GM21723 (cell line): ENCODE results near the gene CAMKK2.
"Not testable (repeated sequence)": the region's sequence is repeated elsewhere in the genome, so short reads cannot be mapped to it uniquely, and the experiment has no call there.

Experiments used
- ATAC-seq: cut with Tn5 transposase; IDR thresholded peaks from one replicate; pipeline ENCODE4 v1.9.1; 2021; ENCODE audit warnings: mild to moderate bottlenecking, moderate library complexity; ENCODE audit not compliant: unreplicated experiment

CAMKK2 gene

DNA sequence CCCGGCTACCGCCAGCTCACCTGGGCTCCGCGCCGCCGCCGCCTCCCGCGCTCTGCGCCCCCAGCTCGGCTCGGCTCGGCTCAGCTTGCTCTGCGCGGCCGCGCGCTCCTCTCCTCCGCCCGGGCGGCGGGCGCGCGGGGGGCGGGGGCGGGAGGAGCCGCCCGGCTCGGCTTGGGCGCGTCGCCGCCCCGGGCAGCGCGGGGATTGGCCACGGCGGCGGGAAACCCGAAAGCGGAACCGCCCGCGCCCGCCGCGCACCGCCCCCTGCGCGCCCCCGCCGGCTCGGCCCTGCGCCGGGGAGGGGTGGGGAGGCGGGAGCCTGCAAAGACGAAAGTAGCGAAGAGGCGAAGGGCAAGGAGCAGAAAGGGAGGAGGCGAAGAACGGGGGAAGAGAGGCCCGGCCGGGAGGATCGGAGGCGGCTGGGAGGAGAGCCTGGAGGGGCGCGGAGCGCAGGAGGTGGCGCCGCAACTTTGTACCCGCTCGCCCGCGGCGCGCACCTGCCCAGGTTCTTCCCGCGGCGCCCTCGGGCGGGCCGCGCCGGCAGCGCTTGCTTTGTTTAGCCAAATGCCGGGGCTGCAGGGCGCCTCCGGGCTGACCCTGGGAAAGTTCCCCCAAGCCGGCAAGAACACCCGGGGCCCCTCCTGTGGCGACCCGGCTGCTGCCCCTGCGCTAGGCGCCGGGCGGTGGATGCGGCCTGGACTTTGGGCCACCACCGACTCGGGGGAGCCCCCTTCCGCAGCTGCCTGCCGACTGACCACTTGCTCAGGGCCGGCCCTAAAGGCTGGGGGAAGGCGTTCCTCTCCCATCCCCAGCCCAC is at the start of gene CAMKK2:
Gene CAMKK2 (minus strand): TSS at position 92 of the 817 bp plus-strand sequence. CDS start 22,183 bp downstream, outside the sequence.
- peak; percentile 60 for ATAC-seq

DNA sequence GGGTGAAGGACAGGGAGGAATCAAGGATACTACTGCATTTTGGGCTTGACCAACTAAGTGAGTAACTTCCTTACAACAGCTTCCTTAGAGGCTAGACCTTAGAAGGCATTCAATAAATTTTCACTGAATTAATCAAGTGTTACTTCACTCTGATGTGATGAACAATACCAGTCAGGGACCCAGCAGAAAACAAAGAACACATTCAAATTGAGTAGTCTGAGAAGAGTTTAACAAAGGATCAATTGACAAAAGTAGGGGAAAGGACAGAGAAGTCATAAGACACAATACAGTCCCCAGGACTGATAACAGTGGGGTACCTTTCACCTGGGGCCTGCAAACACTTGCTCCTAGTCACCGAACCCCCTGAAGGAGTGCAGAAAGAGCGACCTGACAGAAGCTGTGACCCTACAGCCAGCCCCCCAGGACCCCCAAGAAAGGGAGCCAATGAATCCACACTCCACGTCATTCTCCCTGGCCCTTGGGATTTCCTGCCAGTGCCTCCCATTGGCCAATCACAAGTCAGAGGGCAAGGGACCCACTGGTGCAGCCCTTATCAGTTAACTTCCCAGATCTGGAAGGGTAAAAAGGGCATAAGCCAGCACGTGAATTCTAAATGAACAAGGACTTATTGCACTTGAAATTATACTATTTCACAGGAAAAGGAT is 48.8 kb upstream of the CAMKK2 start:
- no peak for ATAC-seq

DNA sequence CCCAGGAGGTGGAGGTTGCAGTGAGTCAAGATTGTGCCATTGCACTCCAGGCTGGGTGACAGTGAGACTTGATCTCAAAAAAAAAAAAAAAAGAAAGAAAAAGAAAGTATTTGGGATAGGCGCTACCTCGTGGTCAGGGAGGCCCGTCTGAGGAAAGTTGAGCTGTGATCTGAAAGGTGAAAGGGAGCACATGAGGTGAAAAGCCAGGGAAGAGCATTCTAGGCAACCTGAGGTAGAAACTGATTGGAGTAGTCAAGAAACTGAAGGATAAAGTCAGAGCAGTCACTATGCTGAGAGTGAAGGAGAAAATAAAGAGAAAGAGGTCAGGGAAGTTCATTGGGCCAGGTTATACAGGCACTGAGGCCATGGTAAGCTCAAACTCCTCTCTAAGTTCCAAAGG is 48.0 kb upstream of the CAMKK2 start:
- no peak for ATAC-seq

DNA sequence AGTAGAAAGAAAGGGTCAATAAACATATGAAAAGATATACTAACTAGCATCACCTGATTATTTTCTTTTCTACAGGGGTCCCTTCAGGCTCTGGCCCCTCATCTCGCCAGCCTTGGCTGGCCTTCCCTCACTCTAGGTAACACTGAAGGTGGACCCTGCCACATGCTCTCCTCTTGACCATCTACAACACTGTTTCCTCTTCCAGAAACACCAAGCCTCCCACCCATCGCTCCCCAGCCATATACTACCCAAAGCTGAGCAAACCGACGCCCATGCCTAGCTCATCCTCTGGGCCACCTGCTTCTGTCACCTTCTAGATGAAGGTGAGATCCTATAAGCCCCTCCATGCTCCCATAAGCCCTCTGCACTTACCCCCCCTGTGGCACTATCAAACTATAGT is 40.9 kb upstream of the CAMKK2 start:
- ATAC-seq, result no peak

DNA sequence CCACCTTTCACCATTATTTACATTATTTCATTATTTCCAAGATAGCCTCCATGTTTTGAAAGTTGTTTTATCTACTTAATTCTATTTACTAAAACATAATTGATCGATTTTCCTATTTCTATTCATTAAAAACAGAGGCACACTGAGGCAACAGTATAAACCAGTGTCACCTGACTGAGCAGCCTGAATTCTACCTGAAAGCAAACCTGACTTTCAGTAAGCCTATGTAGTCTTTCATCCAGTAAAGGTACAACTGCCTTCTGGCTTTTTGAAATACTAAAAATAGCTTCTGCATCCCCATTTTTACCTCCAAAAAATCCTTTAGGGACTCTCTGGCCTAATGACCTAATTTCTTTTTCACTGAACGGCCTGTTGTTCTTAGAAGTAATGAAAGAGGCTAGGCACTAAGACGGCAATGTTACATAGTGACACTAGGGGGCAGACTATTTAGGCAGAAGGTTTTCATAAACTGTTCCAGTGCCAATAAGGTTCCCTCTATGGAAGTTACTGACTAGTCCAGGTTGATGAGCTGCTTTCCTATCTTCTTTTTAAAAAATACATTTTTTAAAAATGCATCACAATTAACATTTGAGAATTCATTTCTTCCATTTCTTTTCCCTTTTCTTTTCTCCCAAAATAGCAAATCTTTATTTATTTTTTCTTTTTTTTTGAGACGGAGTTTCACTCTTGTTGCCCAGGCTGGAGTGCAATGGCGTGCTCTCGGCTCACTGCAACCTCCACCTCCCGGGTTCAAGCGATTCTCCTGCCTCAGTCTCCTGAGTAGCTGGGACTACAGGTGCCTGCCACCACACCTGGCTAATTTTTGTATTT is 38.2 kb upstream of the CAMKK2 start:
- peak; percentile 56 for ATAC-seq

DNA sequence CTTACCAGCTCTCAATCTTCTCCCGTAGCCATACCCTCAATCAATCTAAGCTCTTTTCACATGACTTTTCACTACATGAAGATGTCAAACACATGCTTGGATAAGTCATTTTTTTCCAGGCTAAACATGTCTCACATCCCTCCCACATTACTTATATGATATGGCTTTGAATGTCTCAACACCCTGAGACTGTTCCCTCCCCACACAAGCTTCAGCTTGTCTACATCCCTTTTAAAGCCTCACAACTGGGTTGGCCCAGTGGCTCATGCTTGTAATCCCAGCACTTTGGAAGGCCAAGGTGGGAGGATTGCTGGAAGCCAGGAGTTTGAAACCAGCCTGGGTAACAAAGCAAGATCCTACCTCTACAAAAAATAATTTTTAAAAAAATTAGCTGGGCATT is 37.2 kb upstream of the CAMKK2 start:
- no peak for ATAC-seq

DNA sequence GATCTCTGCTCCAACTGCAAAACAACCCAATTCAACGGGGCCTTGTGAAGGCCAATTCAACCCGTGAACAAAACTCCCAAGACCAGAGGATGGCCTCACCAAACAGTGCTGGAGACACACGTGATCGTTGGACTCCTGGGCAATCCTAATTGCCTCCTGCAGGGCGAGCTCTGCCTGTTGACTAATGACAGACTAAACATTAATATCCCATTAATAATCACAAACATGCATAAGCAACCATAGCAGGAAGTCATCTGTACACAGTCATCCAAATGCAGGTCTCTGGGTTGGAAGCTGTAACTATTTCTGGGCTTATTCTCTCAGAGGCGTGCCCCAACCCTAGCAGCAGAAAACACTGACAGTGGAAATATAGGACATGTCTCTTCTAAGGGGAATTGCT is 34.7 kb upstream of the CAMKK2 start:
- no peak for ATAC-seq

DNA sequence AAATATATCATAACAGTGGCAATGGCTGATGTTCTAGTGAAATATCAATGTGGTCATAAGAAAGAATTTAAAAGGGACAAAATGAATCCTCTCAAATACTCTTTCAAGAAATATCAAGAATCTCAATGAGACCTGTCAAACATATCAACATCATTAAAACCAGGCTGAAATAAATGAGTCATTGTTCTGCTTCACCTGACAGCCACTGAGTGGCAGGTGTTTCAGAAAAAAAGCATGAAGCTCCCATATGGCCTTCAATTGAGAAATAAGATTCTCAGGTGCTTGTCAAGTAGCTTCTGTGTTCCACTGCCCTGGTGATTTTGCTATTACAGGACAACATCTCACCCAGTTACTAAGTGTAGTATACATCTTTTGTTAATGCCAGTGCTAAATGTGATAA is 34.2 kb upstream of the CAMKK2 start:
- no peak for ATAC-seq

DNA sequence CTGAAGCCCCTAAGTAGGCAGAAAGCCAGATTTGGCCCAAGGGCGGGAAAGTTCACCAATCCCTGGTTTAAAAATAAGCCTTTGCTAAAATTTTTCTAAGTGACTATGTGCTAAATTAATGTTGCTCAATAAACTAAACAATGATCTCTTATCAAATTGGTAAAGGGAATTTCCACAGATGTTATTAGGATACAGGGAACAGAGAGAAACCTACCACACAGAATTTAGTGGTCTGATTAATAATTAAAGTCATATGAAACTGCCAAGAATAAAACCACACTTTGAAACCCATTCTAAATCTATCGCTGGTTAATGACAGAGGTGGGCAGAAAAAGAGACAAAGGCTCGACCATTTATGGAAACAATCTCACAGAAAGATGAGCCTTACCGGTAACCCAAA is 33.7 kb upstream of the CAMKK2 start:
- no peak for ATAC-seq

DNA sequence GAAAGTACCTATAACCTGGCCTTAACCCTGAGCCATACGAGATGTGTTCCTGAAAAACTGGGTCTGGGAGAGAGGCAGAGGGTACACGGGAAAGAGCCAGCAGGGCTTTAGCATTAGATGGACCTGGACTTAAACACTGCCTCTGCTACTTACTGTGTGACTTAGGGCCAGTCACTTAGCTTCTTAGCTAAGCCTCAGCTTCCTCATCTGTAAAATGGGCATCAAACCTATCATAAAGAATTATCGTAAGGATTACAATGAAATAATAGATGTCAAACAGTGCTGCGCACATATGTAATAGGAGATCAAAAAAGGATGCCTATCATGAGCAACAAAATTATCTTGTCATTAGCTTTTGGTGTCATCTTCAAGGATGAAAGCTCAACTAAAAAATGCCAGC is 32.1 kb upstream of the CAMKK2 start:
- ATAC-seq, result no peak

DNA sequence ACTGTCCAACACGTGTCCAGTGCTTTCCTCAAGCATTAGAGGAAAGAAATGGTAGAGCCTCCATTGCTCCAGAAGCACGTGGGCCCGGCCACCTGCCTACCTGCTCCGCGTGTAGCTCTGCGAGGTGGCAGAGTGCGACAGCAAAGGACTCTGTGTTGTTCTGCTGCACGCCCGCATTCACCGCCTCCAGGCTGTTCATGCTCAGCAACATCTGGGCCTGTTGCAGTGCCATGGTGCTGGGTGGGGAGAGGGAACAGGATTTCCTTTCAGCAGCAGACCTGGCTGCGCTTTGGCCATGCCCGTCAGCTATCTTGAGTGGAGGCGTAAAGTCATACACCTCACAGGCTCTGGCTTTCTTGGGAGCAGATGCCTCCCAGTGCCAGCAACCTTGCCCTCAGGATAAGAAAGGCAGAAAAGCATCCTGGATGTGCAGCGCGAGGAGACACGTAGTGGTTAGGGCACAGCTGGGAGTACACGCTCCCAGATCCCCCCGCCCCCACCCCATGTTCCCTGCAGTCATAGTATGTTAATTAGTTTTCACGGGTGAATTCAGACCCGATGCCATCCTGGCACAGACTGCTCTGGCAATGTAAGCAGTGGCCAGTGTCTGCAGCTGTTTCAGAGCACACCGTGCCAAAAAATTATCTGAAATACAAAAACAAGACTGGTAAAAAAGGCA is 30.6 kb upstream of the CAMKK2 start:
- no peak for ATAC-seq

DNA sequence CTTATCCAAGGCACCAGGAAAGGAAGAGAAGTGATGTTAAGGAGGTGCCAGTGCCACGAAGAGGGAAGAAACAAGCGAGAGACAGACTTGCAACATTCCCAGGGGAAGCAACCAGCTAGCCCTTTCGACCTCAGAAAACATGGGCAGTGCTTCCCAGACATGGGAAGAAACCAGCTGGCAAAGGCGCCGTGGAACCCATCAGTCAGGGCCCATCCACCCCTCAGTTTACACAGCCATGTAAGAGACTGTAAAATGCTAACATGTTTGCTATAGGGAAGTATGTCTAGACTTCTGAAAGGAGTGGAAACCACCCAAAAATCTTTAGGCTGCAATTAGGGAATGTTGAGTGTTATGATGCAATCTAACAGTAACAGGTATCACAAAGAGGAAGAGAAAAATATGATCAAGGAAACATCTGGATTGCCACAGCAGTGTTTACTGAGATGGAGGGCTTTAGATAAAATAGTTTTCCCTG is 29.4 kb upstream of the CAMKK2 start:
- no peak for ATAC-seq

DNA sequence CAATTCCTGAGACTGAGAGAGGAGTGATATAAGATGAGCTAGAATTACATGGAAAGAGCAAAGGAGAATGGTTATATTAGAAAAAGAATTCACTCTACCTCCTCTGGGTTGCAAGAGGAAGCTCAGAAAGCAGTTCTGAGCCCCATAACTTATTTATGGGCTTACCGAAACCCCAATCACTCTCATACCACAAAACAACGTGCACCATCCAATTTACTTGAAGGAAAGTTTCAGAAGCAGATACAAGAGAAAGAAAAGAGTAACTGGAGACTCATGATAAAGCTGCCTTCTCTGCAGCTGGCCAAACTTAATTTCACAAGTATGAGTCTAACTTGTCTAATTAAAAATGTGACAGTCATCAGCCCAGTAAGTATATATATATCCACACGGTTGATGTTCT is 27.4 kb upstream of the CAMKK2 start:
- ATAC-seq, result no peak

DNA sequence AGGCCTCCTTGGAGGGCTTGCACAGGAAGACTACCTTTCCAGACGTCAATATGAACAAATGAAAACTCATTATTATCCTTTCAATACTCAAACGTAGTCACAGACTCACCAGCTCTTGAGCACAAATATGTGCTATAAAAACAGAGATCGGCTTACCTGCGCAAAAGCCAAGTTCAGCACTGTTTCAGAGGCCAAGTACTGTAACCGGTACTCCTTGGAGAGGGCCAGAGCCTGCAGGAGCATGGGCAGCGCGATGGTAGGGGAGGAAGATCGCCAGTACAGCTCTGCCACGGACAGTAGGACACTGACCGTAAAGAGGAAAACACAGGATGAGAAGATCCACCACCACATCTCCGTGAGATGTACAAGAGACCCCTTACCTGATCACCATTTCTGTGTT is 21.6 kb upstream of the CAMKK2 start:
- no peak for ATAC-seq

DNA sequence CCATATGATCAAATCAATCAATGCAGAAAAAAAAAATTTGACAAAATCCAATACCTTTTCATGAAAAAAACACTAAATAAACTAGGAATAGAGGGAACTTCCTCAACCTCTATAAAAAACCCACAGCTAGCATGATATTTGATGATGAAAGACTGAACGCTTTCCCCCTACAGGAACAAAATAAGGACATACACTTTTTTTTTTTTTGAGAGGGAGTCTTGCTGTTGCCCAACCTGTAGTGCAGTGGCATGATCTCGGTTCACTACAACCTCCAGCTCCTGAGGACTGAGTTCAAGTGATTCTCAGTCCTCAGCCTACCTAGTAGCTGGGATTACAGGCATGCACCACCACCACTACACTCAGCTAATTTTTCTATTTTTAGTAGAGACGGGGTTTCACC is 17.9 kb upstream of the CAMKK2 start:
- no peak for ATAC-seq

DNA sequence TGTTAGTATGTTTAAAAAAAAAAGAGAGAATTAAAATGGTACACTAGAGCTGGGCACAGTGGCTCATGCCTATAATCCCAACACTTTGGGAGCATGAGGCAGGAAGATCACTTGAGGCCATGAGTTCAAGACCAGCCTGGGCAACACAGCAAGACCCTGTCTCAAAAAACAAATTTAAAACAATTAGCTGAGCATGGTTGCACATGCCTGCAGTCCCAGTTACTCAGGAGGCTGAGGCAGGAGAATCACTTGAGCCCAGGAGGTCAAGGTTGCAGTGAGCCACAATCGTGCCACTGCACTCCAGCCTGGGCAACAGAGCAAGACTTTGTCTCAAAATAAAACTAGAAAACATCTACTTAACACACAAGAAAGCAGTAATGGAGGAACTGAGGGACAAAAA is 13.7 kb upstream of the CAMKK2 start:
- ATAC-seq, result not testable (repeated sequence)

DNA sequence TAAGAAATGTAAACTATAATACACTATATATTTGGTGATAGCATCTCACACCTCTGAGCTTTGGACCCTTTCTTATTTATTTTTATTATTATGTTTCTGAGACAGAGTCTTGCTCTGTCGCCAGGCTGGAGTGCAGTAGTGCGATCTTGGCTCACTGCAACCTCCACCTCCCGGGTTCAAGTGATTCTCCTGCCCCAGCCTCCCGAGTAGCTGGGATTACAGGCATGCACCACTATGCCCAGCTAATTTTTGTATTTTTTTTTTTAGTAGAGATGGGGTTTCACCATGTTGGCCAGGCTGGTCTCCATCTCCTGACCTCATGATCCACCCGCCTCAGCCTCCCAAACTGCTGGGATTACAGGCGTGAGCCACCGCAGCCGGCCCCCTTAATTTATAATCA is 10.9 kb upstream of the CAMKK2 start:
- ATAC-seq, result not testable (repeated sequence)

DNA sequence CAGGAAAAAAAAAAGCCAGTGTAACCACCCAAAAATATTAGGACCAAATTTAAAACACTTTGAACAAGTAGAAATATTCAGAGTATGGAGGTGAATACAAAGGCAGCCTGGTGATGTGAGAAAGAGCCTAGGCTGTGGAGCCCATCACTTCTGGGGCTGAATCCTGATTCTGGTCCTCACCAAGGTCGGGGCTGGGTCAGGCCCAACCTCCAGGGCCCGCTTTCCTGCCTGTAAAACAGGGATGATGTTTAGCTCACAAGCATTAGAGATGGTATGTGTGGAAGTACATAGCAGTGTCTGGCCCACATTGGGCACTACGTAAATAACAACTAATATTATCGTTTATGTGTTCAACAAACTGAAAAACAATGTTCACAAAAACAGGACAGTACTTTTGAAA is 7.8 kb upstream of the CAMKK2 start:
- no peak for ATAC-seq

DNA sequence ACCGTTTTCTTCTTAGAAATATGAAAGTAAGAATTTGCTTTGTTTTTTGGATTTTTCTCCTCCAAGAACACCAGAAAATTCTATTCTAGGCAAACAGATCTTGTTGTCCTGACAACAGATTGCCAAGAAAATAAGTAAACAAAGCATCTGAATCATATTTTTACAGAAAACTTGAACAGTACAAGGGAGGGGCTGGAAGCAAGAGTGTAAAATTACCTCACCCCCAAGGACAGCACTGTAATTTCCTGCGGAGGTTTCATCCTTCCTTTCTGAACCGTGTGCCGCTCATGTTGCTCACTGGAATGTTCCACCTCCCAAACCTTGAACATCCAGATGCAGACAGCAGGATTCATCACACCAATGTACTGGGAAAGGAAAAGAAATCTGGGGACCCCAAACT is 5.4 kb upstream of the CAMKK2 start:
- ATAC-seq, result no peak

DNA sequence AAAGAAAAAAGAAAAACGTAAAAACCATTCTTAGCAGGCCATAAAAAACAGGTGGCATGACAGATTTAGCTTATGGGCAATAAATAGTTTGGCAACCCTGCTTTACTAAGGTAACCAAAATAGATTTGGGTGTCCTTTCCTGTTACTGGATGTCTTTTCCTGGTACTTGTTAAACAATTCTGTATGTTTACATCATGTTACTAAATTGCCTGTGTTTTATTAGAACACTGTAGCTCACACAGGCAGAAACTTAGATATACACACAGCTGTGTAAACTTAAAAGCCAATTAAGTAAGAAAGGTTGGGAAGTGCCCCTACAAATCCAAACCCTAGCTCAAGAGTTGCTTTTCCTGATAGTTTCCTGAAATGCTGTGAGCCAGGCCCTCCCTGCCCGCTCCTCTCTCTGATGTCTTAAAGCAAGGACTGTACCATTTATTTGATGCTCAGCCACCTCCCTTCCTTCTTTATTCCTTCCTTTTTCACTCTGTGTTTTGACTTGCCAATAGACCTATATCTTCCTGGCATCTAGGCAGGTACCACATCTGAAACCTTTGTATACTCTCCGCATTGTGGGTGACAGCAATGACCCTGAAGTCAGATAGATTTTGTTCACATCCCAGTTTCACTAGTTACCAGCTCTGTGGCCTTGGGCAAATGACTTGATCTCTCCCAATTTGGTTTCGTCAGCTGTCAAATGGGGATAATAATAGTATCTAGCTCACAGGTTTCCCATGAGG is 3.7 kb upstream of the CAMKK2 start:
- no peak for ATAC-seq
